ENCODE measurements around the gene CDC42SE2. TPM values are rescaled to one million over a fixed set of nuclear protein-coding genes. Genes with fewer than 3 reads are reported as not detected.

Gene CDC42SE2
- polyA plus RNA-seq, 3 donors = 34.4 to 135 (median 92.6) TPM

DNA sequence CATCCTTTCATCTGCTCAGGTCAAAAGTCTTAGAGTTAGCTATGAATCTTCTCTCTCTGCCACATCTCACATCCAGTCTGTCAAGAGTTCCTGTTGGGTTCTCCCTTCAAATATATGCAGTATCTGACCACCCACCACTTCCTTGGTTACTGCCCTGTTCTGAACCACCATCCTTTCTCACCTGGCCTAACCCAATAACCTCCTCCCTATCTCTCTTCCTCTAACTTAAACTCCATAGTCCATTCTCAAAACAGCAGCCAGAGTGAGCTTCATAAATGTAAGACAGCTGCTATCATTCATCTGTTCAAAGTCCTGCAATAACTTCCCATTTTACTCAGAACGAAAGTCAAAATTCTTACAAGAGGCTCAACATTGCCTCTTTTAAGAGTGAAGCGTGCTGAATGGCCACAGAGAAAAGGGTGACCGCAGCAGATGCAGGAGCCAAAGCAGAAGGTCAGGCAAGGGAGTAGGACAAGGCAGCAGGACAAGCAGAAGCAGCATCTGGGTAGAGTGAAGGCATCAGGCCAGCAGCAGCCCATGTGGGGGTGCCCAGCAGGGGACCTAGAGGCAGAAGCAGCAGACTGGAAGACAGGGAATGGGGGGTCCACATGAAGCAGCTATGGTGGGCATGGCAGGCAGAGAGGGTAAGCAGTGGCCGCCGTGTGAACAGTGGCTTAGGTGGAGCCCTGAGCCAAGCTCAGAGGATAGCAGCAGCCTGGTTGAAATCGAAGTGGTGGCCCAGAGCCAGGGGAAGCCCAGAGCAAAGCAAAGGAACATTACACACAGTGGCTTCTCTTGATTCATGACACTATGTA is 39.3 kb upstream of the CDC42SE2 start:
- Histone ChIP-seq H3K27ac (ENCODE audit: low read depth in 1 of 2, low read length in 2 of 2) (peak overlapping the region; percentile 79 to 81), H3K9ac (ENCODE audit: insufficient read depth, low read length, poor library complexity, severe bottlenecking) (no peak overlapping the region), H3K79me2 (ENCODE audit: insufficient read depth, low read length) (no peaks in the 10 kb centered on the region), H4K20me1 (ENCODE audit: insufficient read depth, low read length) (no peaks in the 10 kb centered on the region), H3K4me2 (replicated peaks; ENCODE audit: extremely low read depth, low read length, poor library complexity, severe bottlenecking) (peak overlapping the region; percentile 51), H3K36me3 (replicated peaks in 1 of 2; ENCODE audit: control insufficient read depth in 1 of 2, insufficient read depth in 2 of 2, low read length in 2 of 2) (no peaks in the 10 kb centered on the region), H3K4me3 (replicated peaks in 1 of 3; ENCODE audit: low read depth in 2 of 3, low read length in 3 of 3) (peak overlapping the region in 1 of 3 experiments; percentile 16), H3K27me3 (ENCODE audit: control insufficient read depth in 2 of 2, insufficient read depth in 2 of 2, low read length in 2 of 2) (no peaks in the 10 kb centered on the region), H3K9me3 (replicated peaks in 1 of 2; ENCODE audit: control insufficient read depth in 1 of 2, insufficient read depth in 1 of 2, low read length in 2 of 2) (no peaks in the 10 kb centered on the region), H3K4me1 (ENCODE audit: control insufficient read depth in 1 of 2, insufficient read depth in 2 of 2, low read length in 2 of 2) (peaks cover 47 to 50% of the 10 kb centered on the region in 2 donors), H2AFZ (ENCODE audit: insufficient read depth, low read depth, low read length, poor library complexity, severe bottlenecking) (peak overlapping the region; percentile 39)
- intact Hi-C loops (cut with micrococcal nuclease) = loop anchor here in 1 of 2 donors (10.0 kb wide), 1 partner anchor 50 kb away; no protein-coding TSS in a partner anchor
- WGBS (ENCODE audit: insufficient coverage) = 24% methylated on average over 6 of the region's 6 CpGs
- Mint-ChIP-seq H3K27me3 (ENCODE audit: low read depth in 3 of 3) (peaks cover 0 to 1% (median 0%) of the 10 kb centered on the region in 3 donors), H3K27ac (no peak overlapping the region), H3K4me1 (peaks cover 5% of the 10 kb centered on the region), H3K36me3 (peaks cover 0 to 6% of the 10 kb centered on the region in 2 donors), H3K9me3 (no peaks in the 10 kb centered on the region), H3K4me3 (no peak overlapping the region)
- TF ChIP-seq, protein P1, sequence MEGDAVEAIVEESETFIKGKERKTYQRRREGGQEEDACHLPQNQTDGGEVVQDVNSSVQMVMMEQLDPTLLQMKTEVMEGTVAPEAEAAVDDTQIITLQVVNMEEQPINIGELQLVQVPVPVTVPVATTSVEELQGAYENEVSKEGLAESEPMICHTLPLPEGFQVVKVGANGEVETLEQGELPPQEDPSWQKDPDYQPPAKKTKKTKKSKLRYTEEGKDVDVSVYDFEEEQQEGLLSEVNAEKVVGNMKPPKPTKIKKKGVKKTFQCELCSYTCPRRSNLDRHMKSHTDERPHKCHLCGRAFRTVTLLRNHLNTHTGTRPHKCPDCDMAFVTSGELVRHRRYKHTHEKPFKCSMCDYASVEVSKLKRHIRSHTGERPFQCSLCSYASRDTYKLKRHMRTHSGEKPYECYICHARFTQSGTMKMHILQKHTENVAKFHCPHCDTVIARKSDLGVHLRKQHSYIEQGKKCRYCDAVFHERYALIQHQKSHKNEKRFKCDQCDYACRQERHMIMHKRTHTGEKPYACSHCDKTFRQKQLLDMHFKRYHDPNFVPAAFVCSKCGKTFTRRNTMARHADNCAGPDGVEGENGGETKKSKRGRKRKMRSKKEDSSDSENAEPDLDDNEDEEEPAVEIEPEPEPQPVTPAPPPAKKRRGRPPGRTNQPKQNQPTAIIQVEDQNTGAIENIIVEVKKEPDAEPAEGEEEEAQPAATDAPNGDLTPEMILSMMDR (IDR thresholded peaks at IDR 0.05) = no peak
- DNase-seq = peak; percentile 71 to 82 (median 79)

DNA sequence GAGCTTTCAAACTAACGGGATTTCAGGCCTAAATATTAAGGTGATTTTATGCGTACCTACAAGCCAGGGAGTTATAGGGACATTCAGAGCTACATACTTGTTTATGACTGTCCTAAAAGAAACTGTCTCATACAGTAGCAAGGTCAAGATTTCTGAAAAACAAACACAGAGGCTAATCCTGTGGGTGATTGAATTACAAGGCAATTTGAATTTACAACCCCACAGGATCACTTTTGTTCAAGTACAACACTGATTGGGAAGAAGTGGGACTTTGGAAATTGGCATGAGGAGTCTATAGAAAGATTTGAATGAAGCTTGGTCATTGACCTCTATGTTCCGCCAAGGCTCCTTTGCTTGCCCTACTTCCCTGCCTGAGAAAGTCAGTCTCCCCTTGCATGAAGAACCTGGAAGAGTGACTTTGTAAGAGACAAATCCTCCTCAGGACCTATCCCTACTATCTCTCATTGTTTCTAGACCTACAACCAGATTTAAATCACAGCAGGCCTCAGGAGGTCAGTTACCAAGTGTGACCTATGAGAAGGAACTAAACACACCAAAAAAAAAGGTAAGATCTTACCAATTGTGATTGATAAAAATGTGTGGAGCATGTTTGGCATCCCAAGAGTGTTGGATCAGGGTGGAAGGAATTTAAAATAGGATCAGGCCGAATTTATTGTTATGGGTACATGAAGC is 38.4 kb upstream of the CDC42SE2 start:
- no peaks in the 10 kb centered on the region for H3K36me3 ChIP-seq (replicated peaks in 1 of 2; ENCODE audit: control insufficient read depth in 1 of 2, insufficient read depth in 2 of 2, low read length in 2 of 2)
- H4K20me1 ChIP-seq (ENCODE audit: insufficient read depth, low read length) = no peaks in the 10 kb centered on the region
- H3K27me3 Mint-ChIP-seq (ENCODE audit: low read depth in 3 of 3) = peaks cover 0 to 1% (median 0%) of the 10 kb centered on the region in 3 donors
- no peaks in the 10 kb centered on the region for H3K9me3 ChIP-seq (replicated peaks in 1 of 2; ENCODE audit: control insufficient read depth in 1 of 2, insufficient read depth in 1 of 2, low read length in 2 of 2)
- no CpG with 5 or more reads among the region's 4 CpGs for WGBS (ENCODE audit: insufficient coverage)
- H3K4me1 ChIP-seq (ENCODE audit: control insufficient read depth in 1 of 2, insufficient read depth in 2 of 2, low read length in 2 of 2) = peaks cover 47 to 50% of the 10 kb centered on the region in 2 donors
- H3K4me2 ChIP-seq (replicated peaks; ENCODE audit: extremely low read depth, low read length, poor library complexity, severe bottlenecking) = peak overlapping the region; percentile 51
- intact Hi-C loops (cut with micrococcal nuclease) = loop anchor here in 1 of 2 donors (10.0 kb wide), 1 partner anchor 49 kb away; no protein-coding TSS in a partner anchor
- peaks cover 0 to 6% of the 10 kb centered on the region in 2 donors for H3K36me3 Mint-ChIP-seq
- H2AFZ ChIP-seq (ENCODE audit: insufficient read depth, low read depth, low read length, poor library complexity, severe bottlenecking) = no peak overlapping the region
- H3K9me3 Mint-ChIP-seq = no peaks in the 10 kb centered on the region
- no peak overlapping the region for H3K4me3 Mint-ChIP-seq
- H3K27ac ChIP-seq (ENCODE audit: low read depth in 1 of 2, low read length in 2 of 2) = peak overlapping the region; percentile 79 to 81
- H3K4me1 Mint-ChIP-seq = peaks cover 5% of the 10 kb centered on the region
- no peak for DNase-seq
- no peak overlapping the region for H3K9ac ChIP-seq (ENCODE audit: insufficient read depth, low read length, poor library complexity, severe bottlenecking)
- peak overlapping the region in 1 of 3 experiments; percentile 16 for H3K4me3 ChIP-seq (replicated peaks in 1 of 3; ENCODE audit: low read depth in 2 of 3, low read length in 3 of 3)
- TF ChIP-seq, protein P1 (IDR thresholded peaks at IDR 0.05) = no peak
- H3K79me2 ChIP-seq (ENCODE audit: insufficient read depth, low read length) = no peaks in the 10 kb centered on the region
- H3K27me3 ChIP-seq (ENCODE audit: control insufficient read depth in 2 of 2, insufficient read depth in 2 of 2, low read length in 2 of 2) = no peaks in the 10 kb centered on the region
- H3K27ac Mint-ChIP-seq = no peak overlapping the region
